Fibroblast of lung (primary cell): Measurements from ENCODE around the gene MAP3K15. TPM values are rescaled to one million over a fixed set of nuclear protein-coding genes. Genes with fewer than 3 reads are reported as not detected.

Experiments used
- DNase-seq, 2 donors: peaks; one replicate each; pipeline versions ENCODE4 v3.0.0 to v3.0.0-alpha.2; 2010; ENCODE audit warnings: low read depth in 2 of 2
- H2AFZ ChIP-seq: 2 replicates; pipeline ENCODE4 v1.5.1; 2012; ENCODE audit warnings: low read length, control low read depth, inconsistent platforms
- H3K27ac ChIP-seq: 2 replicates; pipeline ENCODE4 v1.5.1; 2011; ENCODE audit warnings: low read length, control low read depth; ENCODE audit not compliant: insufficient read depth
- H3K27me3 ChIP-seq: 2 replicates; pipeline ENCODE4 v1.5.1; 2011; ENCODE audit warnings: mild to moderate bottlenecking, low read length; ENCODE audit not compliant: control insufficient read depth, insufficient read depth
- H3K36me3 ChIP-seq: 2 replicates; pipeline ENCODE4 v1.5.1; 2011; ENCODE audit warnings: low read length; ENCODE audit not compliant: control insufficient read depth, insufficient read depth
- H3K4me1 ChIP-seq: 2 replicates; pipeline ENCODE4 v1.5.1; 2011; ENCODE audit warnings: low read length; ENCODE audit not compliant: control insufficient read depth, insufficient read depth; ENCODE audit errors: extremely low read depth
- H3K4me2 ChIP-seq: 2 replicates; pipeline ENCODE4 v1.5.1; 2011; ENCODE audit warnings: low read length, control low read depth; ENCODE audit not compliant: insufficient read depth; ENCODE audit errors: extremely low read depth
- H3K4me3 ChIP-seq, 4 experiments: fragments of 200-600 bp in 1 of 4; sonication (generic) in 1 of 4; replicated peaks in 1 of 4; 2 replicates each; pipeline ENCODE4 v1.5.1; 2011 to 2016; ENCODE audit warnings: low read length in 4 of 4, low read depth in 3 of 4, mild to moderate bottlenecking in 3 of 4, control low read depth in 2 of 4, inconsistent platforms in 1 of 4, mixed read lengths in 1 of 4; ENCODE audit not compliant: insufficient read depth in 1 of 4; ENCODE audit errors: control extremely low read depth in 1 of 4
- H3K79me2 ChIP-seq: 2 replicates; pipeline ENCODE4 v1.5.1; 2012; ENCODE audit warnings: mild to moderate bottlenecking, low read length, inconsistent platforms; ENCODE audit not compliant: control insufficient read depth, insufficient read depth
- H3K9ac ChIP-seq: 2 replicates; pipeline ENCODE4 v1.5.1; 2011; ENCODE audit warnings: mild to moderate bottlenecking, low read length, control low read depth; ENCODE audit not compliant: insufficient read depth
- H3K9me3 ChIP-seq: 2 replicates; pipeline ENCODE4 v1.5.1; 2012; ENCODE audit warnings: low read depth, low read length; ENCODE audit not compliant: control insufficient read depth, insufficient read depth
- H4K20me1 ChIP-seq: 2 replicates; pipeline ENCODE4 v1.5.1; 2011; ENCODE audit warnings: low read length; ENCODE audit not compliant: control insufficient read depth, insufficient read depth; ENCODE audit errors: extremely low read depth
- CTCF ChIP-seq, 2 donors: IDR thresholded peaks in 1 of 2; conservative IDR thresholded peaks in 1 of 2; 1 replicate in 1 of 2; 2 replicates in 1 of 2; pipeline ENCODE4 v1.5.1; 2011 to 2012; ENCODE audit warnings: low read length in 2 of 2, control low read depth in 1 of 2, inconsistent platforms in 1 of 2, low read depth in 1 of 2, mild to moderate bottlenecking in 1 of 2
- EZH2 ChIP-seq: IDR thresholded peaks from 2 replicates; pipeline ENCODE4 v1.5.1; 2012; ENCODE audit warnings: low read length, control low read depth, mild to moderate bottlenecking; ENCODE audit errors: missing control alignments
- polyA minus RNA-seq: library from RNA; depleted of rRNA, polyadenylated mRNA; stranded (reverse); fragments of >200 nt; gene quantifications from 2 replicates; pipeline ENCODE4 v1.2.3, GENCODE V29; 2011; ENCODE audit warnings: low replicate concordance
- polyA plus RNA-seq, 2 donors: library from polyadenylated mRNA; depleted of rRNA in 1 of 2; stranded (reverse) in 1 of 2; unstranded in 1 of 2; fragments of >200 nt; gene quantifications; 2 replicates each; pipeline ENCODE4 v1.2.1, GENCODE V29; 2011 to 2012; ENCODE audit warnings: missing spikeins in 1 of 2
- total RNA-seq: library from RNA; depleted of rRNA; stranded (reverse); fragments of >200 nt; gene quantifications from 2 replicates; pipeline ENCODE4 v1.2.1, GENCODE V29; 2014

MAP3K15 gene
- total RNA-seq (under 0.01 TPM in 2 replicates), polyA plus RNA-seq (0.07 and 0.14 TPM in 2 replicates), polyA minus RNA-seq (not detected in 2 replicates)
- polyA plus RNA-seq (2012): 0.06 and 0.12 TPM in 2 replicates

GRCh38 chrX:19514791-19515614 is at the start of gene MAP3K15:
MAP3K15 (minus strand) TSS chrX:19515508; CDS start chrX:19515261, 247 bp downstream.
- no peak within 1 kb of the TSS for H3K9ac ChIP-seq
- H4K20me1 ChIP-seq: no peaks in the 10 kb centered on the region
- TF ChIP-seq EZH2 (no peak), CTCF (conservative IDR thresholded peaks at IDR 0.05 in 1 of 2, IDR thresholded peaks at IDR 0.05 in 1 of 2; ENCODE audit: low read depth in 1 of 2, low read length in 2 of 2) (no peak)
- no peak within 1 kb of the TSS for H2AFZ ChIP-seq
- no peaks in the 10 kb centered on the region for H3K4me1 ChIP-seq
- peak in 1 of 2 donors; percentile 9 for DNase-seq
- no peaks in the 10 kb centered on the region for H3K9me3 ChIP-seq
- no peak within 1 kb of the TSS for H3K27ac ChIP-seq
- peak within 1 kb of the TSS; percentile 25 for H3K4me2 ChIP-seq
- no peak within 1 kb of the TSS for H3K4me3 ChIP-seq
- no peaks in the 10 kb centered on the region for H3K36me3 ChIP-seq
- H3K27me3 ChIP-seq: no peaks in the 10 kb centered on the region
- no peaks in the 10 kb centered on the region for H3K79me2 ChIP-seq

- TF ChIP-seq CTCF (conservative IDR thresholded peaks at IDR 0.05 in 1 of 2, IDR thresholded peaks at IDR 0.05 in 1 of 2; ENCODE audit: low read depth in 1 of 2, low read length in 2 of 2): no peak
- no peak for TF ChIP-seq EZH2
- H4K20me1 ChIP-seq: no peaks in the 10 kb centered on the region
- H2AFZ ChIP-seq: no peak overlapping the region
- H3K79me2 ChIP-seq: no peaks in the 10 kb centered on the region
- no peaks in the 10 kb centered on the region for H3K36me3 ChIP-seq
- H3K4me3 ChIP-seq: no peak overlapping the region
- DNase-seq: no peak
- H3K27ac ChIP-seq: no peak overlapping the region
- H3K9me3 ChIP-seq: no peaks in the 10 kb centered on the region
- no peak overlapping the region for H3K9ac ChIP-seq
- H3K4me1 ChIP-seq: no peaks in the 10 kb centered on the region
- no peak overlapping the region for H3K4me2 ChIP-seq
- H3K27me3 ChIP-seq: no peaks in the 10 kb centered on the region
These were observed 49.3 kb upstream of the MAP3K15 start for GRCh38 chrX:19564606-19565005.

GRCh38 chrX:19563746-19564145 is 48.4 kb upstream of the MAP3K15 start:
- no peak overlapping the region for H3K4me2 ChIP-seq
- H3K4me3 ChIP-seq: no peak overlapping the region
- no peaks in the 10 kb centered on the region for H3K36me3 ChIP-seq
- DNase-seq: no peak
- H3K9ac ChIP-seq: no peak overlapping the region
- no peak overlapping the region for H3K27ac ChIP-seq
- H3K9me3 ChIP-seq: no peaks in the 10 kb centered on the region
- H3K27me3 ChIP-seq: no peaks in the 10 kb centered on the region
- H3K4me1 ChIP-seq: no peaks in the 10 kb centered on the region
- no peaks in the 10 kb centered on the region for H3K79me2 ChIP-seq
- TF ChIP-seq CTCF (conservative IDR thresholded peaks at IDR 0.05 in 1 of 2, IDR thresholded peaks at IDR 0.05 in 1 of 2; ENCODE audit: low read depth in 1 of 2, low read length in 2 of 2): no peak
- no peak for TF ChIP-seq EZH2
- H4K20me1 ChIP-seq: no peaks in the 10 kb centered on the region
- no peak overlapping the region for H2AFZ ChIP-seq
